A673 (cell line): Measurements from ENCODE around the gene GRID2. TPM values are rescaled to one million over a fixed set of nuclear protein-coding genes. Genes with fewer than 3 reads are reported as not detected.
"Not testable (repeated sequence)": the region's sequence is repeated elsewhere in the genome, so short reads cannot be mapped to it uniquely, and the experiment has no call there.

Experiments used
- BruUV-seq: library from RNA; stranded (reverse); fragments of 400-500 nt; replicated peaks from 2 replicates; lab custom pipeline; 2021; lab: Mats Ljungman, UMichigan
- CTCF ChIA-PET: fragments of 300-600 bp; sonication (Branson Sonifier 250); formaldehyde crosslinking; loops from one replicate; lab custom pipeline; 2022; ENCODE audit warnings: antibody characterized with exemption; lab: Charles Lee
- POLR2A ChIA-PET: fragments of 300-600 bp; sonication (Branson Sonifier 250); formaldehyde crosslinking; loops from one replicate; lab custom pipeline; 2022; ENCODE audit warnings: antibody characterized with exemption; ENCODE audit not compliant: low non-redundant PET; lab: Charles Lee
- DNase-seq: peaks from one replicate; pipeline ENCODE4 v3.0.0-alpha.2; 2015; ENCODE audit warnings: low spot score
- H3K27ac ChIP-seq: fragments of 200-600 bp; sonication (generic); 2 replicates; pipeline ENCODE4 v1.5.1; 2016; ENCODE audit warnings: mixed run types, low read depth, mild to moderate bottlenecking, mixed read lengths, antibody characterized with exemption, low read length; ENCODE audit not compliant: poor library complexity, severe bottlenecking
- H3K27me3 ChIP-seq: fragments of 200-600 bp; sonication (generic); replicated peaks from 2 replicates; pipeline ENCODE4 v1.6.1; 2017; ENCODE audit warnings: mixed run types, low read depth, mild to moderate bottlenecking, mixed read lengths, antibody characterized with exemption, low read length; ENCODE audit not compliant: insufficient read depth, poor library complexity
- H3K36me3 ChIP-seq: fragments of 200-600 bp; sonication (generic); 2 replicates; pipeline ENCODE4 v1.6.1; 2016; ENCODE audit warnings: mixed run types, mild to moderate bottlenecking, mixed read lengths, antibody characterized with exemption, low read length; ENCODE audit not compliant: insufficient read depth, poor library complexity, severe bottlenecking
- H3K4me1 ChIP-seq: fragments of 200-600 bp; sonication (generic); 2 replicates; pipeline ENCODE4 v1.6.1; 2017; ENCODE audit warnings: mixed run types, mild to moderate bottlenecking, mixed read lengths, antibody characterized with exemption, low read length; ENCODE audit not compliant: insufficient read depth, poor library complexity, severe bottlenecking
- H3K4me3 ChIP-seq: fragments of 200-600 bp; sonication (generic); 2 replicates; pipeline ENCODE4 v1.5.1; 2016; ENCODE audit warnings: low read depth, mixed run types, mild to moderate bottlenecking, mixed read lengths, low read length; ENCODE audit not compliant: poor library complexity, severe bottlenecking
- H3K9me3 ChIP-seq: fragments of 200-600 bp; sonication (generic); 2 replicates; pipeline ENCODE4 v1.6.1; 2016; ENCODE audit warnings: mixed run types, low read depth, mild to moderate bottlenecking, mixed read lengths, antibody characterized with exemption, low read length; ENCODE audit not compliant: poor library complexity, severe bottlenecking
- EZH2 ChIP-seq: fragments of 200-600 bp; sonication (generic); IDR thresholded peaks from 2 replicates; pipeline ENCODE4 v1.6.1; 2017; ENCODE audit warnings: borderline replicate concordance, low read depth, mild to moderate bottlenecking, mixed read lengths, antibody characterized with exemption, low read length; ENCODE audit not compliant: poor library complexity, severe bottlenecking
- intact Hi-C: fragments of 100-400 bp; cut with micrococcal nuclease; formaldehyde crosslinking; loops from one replicate; pipeline ENCODE4 v1.10.0; 2022; ENCODE audit not compliant: unreplicated experiment
- total RNA-seq: library from RNA; stranded (reverse); gene quantifications from 2 replicates; pipeline ENCODE4 v1.2.3, GENCODE V29; 2021
- TF ChIP-seq, protein P1 (sequence below): fragments of 300-800, 200-600 bp; sonication (generic); conservative IDR thresholded peaks from 2 replicates; pipeline ENCODE4 v1.5.1; 2017; ENCODE audit warnings: low read depth, mild to moderate bottlenecking, antibody characterized with exemption, low read length, moderate library complexity, mixed read lengths

The GRID2 gene
- total RNA-seq, 1 experiment from 2014 or later = not detected

DNA sequence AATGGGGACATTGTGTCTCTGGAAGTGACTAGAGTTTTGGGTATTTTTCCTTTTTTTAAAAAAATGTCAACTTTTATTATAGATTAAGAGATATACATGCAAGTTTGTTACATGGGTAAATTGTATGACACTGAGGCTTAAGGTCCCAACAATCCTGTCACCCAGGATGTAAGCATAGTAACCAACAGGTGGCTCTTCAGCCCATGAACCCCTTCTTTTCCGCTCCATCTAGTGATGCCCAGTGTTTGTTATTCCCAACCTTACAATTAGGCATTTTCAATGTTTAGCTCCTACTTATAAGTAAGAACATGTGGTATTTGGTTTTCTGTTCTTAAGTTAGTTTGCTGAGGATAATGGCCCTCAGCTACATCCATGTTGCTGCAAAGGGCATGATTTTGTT is 102.7 kb downstream of the GRID2 start:
- Histone ChIP-seq H3K27me3 (no peaks in the 10 kb centered on the region), H3K36me3 (no peaks in the 10 kb centered on the region), H3K27ac (no peak overlapping the region), H3K9me3 (no peaks in the 10 kb centered on the region), H3K4me3 (no peak overlapping the region), H3K4me1 (no peaks in the 10 kb centered on the region)
- no peak for DNase-seq
- TF ChIP-seq, protein P1, sequence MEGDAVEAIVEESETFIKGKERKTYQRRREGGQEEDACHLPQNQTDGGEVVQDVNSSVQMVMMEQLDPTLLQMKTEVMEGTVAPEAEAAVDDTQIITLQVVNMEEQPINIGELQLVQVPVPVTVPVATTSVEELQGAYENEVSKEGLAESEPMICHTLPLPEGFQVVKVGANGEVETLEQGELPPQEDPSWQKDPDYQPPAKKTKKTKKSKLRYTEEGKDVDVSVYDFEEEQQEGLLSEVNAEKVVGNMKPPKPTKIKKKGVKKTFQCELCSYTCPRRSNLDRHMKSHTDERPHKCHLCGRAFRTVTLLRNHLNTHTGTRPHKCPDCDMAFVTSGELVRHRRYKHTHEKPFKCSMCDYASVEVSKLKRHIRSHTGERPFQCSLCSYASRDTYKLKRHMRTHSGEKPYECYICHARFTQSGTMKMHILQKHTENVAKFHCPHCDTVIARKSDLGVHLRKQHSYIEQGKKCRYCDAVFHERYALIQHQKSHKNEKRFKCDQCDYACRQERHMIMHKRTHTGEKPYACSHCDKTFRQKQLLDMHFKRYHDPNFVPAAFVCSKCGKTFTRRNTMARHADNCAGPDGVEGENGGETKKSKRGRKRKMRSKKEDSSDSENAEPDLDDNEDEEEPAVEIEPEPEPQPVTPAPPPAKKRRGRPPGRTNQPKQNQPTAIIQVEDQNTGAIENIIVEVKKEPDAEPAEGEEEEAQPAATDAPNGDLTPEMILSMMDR = no peak
- no peak for TF ChIP-seq EZH2
- ChIA-PET POLR2A (no interaction called here), CTCF (no interaction called here)
- no TSS peak for BruUV-seq
- intact Hi-C loops = no loop called here

DNA sequence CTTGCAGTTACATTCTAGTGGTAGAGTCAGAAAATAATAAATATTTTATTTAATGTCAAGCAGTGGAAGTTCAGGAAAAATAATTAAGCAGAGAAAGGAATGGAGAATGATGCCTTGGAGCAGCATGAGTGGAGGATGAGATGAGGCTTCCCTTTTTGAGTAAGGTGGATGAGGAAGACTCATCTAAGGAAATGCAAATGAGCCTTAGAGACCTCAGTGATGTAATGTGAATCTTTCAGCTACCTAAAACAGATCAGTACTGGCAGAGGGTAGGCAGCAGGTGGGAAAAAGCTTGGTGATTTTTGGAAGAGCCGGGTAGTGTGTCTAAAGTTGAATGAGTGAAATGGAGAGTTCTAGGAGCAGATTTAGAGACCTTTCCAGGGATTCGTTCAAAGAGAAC is 118.2 kb downstream of the GRID2 start:
- TF ChIP-seq, protein P1 = no peak
- no peak for TF ChIP-seq EZH2
- CTCF ChIA-PET = no interaction called here
- intact Hi-C loops = no loop called here

DNA sequence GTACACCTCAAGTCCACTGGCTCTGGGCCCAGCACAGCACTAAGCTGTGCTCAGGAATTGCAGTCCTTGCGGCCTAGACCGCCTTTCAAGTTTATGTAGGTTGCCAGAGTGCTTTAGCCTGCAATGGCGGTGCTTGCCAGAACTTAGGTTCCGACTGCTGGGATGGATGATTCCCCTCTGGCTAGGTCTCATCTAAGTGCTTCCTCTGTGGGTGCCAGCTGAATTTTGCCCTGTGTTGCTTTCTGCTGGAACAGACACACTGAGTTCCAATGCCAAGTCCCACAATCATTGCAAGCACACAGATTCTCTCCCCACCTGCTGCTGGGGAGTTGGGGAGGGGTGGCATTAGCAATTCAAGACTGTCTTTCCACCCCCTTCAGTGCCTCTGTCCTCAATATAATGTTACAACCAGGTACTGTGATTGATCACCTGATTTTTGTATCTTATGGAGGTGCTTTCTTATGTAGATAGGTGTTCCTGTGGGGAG is 129.5 kb downstream of the GRID2 start:
- TF ChIP-seq EZH2 = no peak
- TF ChIP-seq, protein P1 = no peak
- Histone ChIP-seq H3K27me3 (no peaks in the 10 kb centered on the region), H3K4me3 (no peak overlapping the region), H3K27ac (no peak overlapping the region), H3K9me3 (no peaks in the 10 kb centered on the region), H3K4me1 (no peaks in the 10 kb centered on the region), H3K36me3 (no peaks in the 10 kb centered on the region)
- no TSS peak for BruUV-seq
- POLR2A ChIA-PET = no interaction called here
- no peak for DNase-seq
- intact Hi-C loops = no loop called here
- CTCF ChIA-PET = no interaction called here

More for the DNA sequence above, 118.2 kb downstream of the GRID2 start:
- H3K36me3 ChIP-seq = no peaks in the 10 kb centered on the region
- POLR2A ChIA-PET = no interaction called here
- no peaks in the 10 kb centered on the region for H3K9me3 ChIP-seq
- no peak for DNase-seq
- H3K27me3 ChIP-seq = no peaks in the 10 kb centered on the region
- H3K27ac ChIP-seq = no peak overlapping the region
- H3K4me3 ChIP-seq = no peak overlapping the region
- H3K4me1 ChIP-seq = no peaks in the 10 kb centered on the region
- BruUV-seq = no TSS peak

DNA sequence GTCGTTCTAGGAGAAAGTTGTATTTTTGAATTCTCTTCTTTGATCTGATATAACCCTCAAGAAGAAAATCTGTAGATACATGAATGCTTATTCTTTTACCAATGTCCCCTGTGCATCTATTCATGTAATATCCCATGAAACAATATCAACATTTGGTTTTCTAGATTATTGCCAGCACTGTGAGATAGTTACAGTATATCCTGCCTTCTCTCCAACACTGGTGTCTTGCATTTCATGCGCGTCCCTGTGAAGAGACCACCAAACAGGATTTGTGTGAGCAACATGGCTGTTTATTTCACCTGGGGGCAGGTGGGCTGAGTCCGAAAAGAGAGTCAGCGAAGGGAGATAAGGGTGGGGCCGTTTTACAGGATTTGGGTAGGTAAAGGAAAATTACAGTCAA is 135.0 kb downstream of the GRID2 start:
- CTCF ChIA-PET = not testable (repeated sequence)

DNA sequence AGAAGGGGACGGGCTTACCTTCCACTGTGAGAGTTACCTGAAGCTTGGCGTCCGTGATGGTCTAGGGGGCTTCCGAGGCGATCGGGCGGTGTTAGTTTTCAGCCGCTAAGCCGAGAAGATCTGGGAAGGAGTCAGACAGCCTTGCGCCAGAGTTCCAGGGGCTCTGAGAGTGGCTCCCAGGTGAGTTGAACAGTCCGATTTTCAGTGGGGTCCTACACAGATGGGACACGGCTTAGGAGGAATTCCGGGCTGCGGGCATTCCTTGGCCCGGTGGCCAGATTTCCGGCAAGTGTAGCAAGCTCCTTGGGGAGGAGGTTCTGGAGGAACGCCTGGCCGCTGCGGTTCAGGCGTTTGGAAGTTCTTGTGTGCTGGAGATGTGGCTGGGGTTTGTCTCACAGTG is 138.4 kb downstream of the GRID2 start:
- intact Hi-C loops, POLR2A ChIA-PET, H3K27me3 ChIP-seq, H3K9me3 ChIP-seq, H3K36me3 ChIP-seq, DNase-seq, BruUV-seq, H3K27ac ChIP-seq, CTCF ChIA-PET, H3K4me3 ChIP-seq, H3K4me1 ChIP-seq: not testable (repeated sequence)

More for the DNA sequence above, 135.0 kb downstream of the GRID2 start:
- intact Hi-C loops, H3K27ac ChIP-seq, POLR2A ChIA-PET, DNase-seq, BruUV-seq, H3K36me3 ChIP-seq, H3K9me3 ChIP-seq, H3K27me3 ChIP-seq, H3K4me1 ChIP-seq, H3K4me3 ChIP-seq: not testable (repeated sequence)
